Right lobe of liver (tissue), 4 donors: ENCODE data around the gene SLC24A1.

Experiments used
- POLR2A ChIP-seq: fragments of 450-650 bp; IDR thresholded peaks from one replicate; pipeline ENCODE4 v1.6.1; 2017; ENCODE audit warnings: antibody characterized with exemption, mild to moderate bottlenecking
- TF ChIP-seq, protein P1 (sequence below), 4 donors: fragments of 200-600 bp in 3 of 4; fragments of 450-650 bp in 1 of 4; IDR thresholded peaks; one replicate each; pipeline versions ENCODE4 v1.5.1 to v1.8.0; 2016 to 2022; ENCODE audit warnings: antibody characterized with exemption in 4 of 4, mild to moderate bottlenecking in 2 of 4
- donor health status: DM: no; HTN: no; CAD: no.
- donor health status: DM: no; HTN: no; CAD: no.
- donor health status: DM: no; HTN: yes; CAD: no.

DNA sequence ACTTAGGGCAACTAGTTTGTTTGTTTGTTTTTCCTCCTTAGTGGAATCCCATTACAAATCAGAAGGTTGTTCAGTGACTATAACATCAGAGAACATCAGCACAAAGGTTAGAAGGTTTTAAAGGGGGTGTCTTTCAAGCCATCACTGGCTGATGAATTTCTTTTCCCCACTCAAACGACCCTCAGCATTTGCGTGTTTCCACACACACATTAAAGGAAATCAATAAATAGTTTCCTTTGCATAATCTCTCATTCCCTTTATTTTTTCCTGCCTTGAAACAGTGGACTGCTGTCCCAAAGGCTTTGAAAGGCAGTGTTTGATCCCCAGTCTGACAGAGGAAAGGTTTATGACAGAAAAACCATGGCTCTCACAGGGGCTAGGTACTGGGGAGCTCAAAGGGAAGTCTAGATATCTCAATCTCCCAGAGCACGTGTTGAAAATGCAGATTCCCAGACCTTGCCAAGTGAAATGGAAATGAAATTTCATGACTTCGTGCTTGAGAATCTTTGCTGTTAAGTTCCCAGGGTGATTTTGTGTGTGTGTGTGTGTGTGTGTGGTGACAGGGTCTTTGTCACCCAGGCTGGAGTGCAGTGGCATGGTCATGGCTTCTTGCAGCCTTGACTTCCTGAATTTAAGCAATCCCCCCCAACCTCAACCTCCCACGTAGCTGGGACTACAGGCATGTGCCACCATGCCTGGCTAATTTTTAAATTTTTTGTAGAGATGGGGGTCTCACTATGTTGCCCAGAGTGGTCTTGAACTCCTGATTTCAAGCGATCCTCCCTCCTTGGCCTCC, 8.6 kb upstream of the SLC24A1 start:
- TF ChIP-seq, protein P1, sequence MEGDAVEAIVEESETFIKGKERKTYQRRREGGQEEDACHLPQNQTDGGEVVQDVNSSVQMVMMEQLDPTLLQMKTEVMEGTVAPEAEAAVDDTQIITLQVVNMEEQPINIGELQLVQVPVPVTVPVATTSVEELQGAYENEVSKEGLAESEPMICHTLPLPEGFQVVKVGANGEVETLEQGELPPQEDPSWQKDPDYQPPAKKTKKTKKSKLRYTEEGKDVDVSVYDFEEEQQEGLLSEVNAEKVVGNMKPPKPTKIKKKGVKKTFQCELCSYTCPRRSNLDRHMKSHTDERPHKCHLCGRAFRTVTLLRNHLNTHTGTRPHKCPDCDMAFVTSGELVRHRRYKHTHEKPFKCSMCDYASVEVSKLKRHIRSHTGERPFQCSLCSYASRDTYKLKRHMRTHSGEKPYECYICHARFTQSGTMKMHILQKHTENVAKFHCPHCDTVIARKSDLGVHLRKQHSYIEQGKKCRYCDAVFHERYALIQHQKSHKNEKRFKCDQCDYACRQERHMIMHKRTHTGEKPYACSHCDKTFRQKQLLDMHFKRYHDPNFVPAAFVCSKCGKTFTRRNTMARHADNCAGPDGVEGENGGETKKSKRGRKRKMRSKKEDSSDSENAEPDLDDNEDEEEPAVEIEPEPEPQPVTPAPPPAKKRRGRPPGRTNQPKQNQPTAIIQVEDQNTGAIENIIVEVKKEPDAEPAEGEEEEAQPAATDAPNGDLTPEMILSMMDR (IDR thresholded peaks at IDR 0.05), result no peak
- no peak for TF ChIP-seq POLR2A
